SK-N-SH treated with all-trans-retinoic acid at 6 μM for 48 hours (cell line): ENCODE data around the gene ZNF80.
"Not testable (repeated sequence)": the region's sequence is repeated elsewhere in the genome, so short reads cannot be mapped to it uniquely, and the experiment has no call there.

Experiments used
- ATAC-seq: fragments of 200-7000 bp; cut with Tn5 transposase; 3 replicates; pipeline ENCODE4 v1.9.1; 2020; ENCODE audit warnings: mild to moderate bottlenecking, moderate library complexity
- ARNTL ChIP-seq: fragments of 450-650 bp; formaldehyde crosslinking; IDR thresholded peaks from 2 replicates; pipeline ENCODE4 v1.5.0; 2020; ENCODE audit warnings: low read depth, mild to moderate bottlenecking, moderate library complexity, borderline replicate concordance
- BACH2 ChIP-seq: fragments of 250-450 bp; sonication (Bioruptor Pico); IDR thresholded peaks from 2 replicates; pipeline ENCODE4 v1.9.0; 2021; ENCODE audit warnings: mild to moderate bottlenecking, borderline replicate concordance
- CSDC2 ChIP-seq: fragments of 250-450 bp; sonication (Bioruptor Pico); IDR thresholded peaks from 2 replicates; pipeline ENCODE4 v1.5.0; 2020; ENCODE audit warnings: mild to moderate bottlenecking, moderate library complexity
- ESRRG ChIP-seq: fragments of 250-450 bp; sonication (Bioruptor Pico); IDR thresholded peaks from 2 replicates; pipeline ENCODE4 v1.6.1; 2021; ENCODE audit warnings: mild to moderate bottlenecking
- ISL1 ChIP-seq: fragments of 250-450 bp; sonication (Bioruptor Pico); IDR thresholded peaks from 2 replicates; pipeline ENCODE4 v2.1.2; 2022; ENCODE audit warnings: mild to moderate bottlenecking, moderate library complexity
- OSR1 ChIP-seq: fragments of 250-450 bp; sonication (Bioruptor Pico); IDR thresholded peaks from 2 replicates; pipeline ENCODE4 v1.8.0; 2022; ENCODE audit warnings: moderate library complexity, mild to moderate bottlenecking, inconsistent platforms
- PATZ1 ChIP-seq: fragments of 250-450 bp; sonication (Bioruptor Pico); IDR thresholded peaks from 2 replicates; pipeline ENCODE4 v1.8.0; 2020; ENCODE audit warnings: mild to moderate bottlenecking, moderate library complexity, borderline replicate concordance
- POU6F1 ChIP-seq: fragments of 250-450 bp; sonication (Bioruptor Pico); IDR thresholded peaks from 2 replicates; pipeline ENCODE4 v1.8.0; 2021; ENCODE audit warnings: low read depth, mild to moderate bottlenecking, moderate library complexity, borderline replicate concordance
- PPARA ChIP-seq: fragments of 250-450 bp; sonication (Bioruptor Pico); IDR thresholded peaks from 2 replicates; pipeline ENCODE4 v1.5.0; 2020; ENCODE audit warnings: mild to moderate bottlenecking, borderline replicate concordance
- SNAI2 ChIP-seq: fragments of 250-450 bp; sonication (Bioruptor Pico); IDR thresholded peaks from 2 replicates; pipeline ENCODE4 v1.5.0; 2020; ENCODE audit warnings: mild to moderate bottlenecking, moderate library complexity
- TCF4 ChIP-seq: fragments of 250-450 bp; sonication (Bioruptor Pico); IDR thresholded peaks from 2 replicates; pipeline ENCODE4 v1.8.0; 2021; ENCODE audit warnings: mild to moderate bottlenecking, moderate library complexity, borderline replicate concordance
- TSHZ2 ChIP-seq: fragments of 250-450 bp; sonication (Bioruptor Pico); IDR thresholded peaks from 2 replicates; pipeline ENCODE4 v1.5.0; 2020; ENCODE audit warnings: mild to moderate bottlenecking, moderate library complexity
- ZC3H10 ChIP-seq: fragments of 250-450 bp; sonication (Bioruptor Pico); IDR thresholded peaks from 2 replicates; pipeline ENCODE4 v1.5.1; 2021; ENCODE audit warnings: mild to moderate bottlenecking, moderate library complexity
- ZFP3 ChIP-seq: fragments of 250-450 bp; sonication (Bioruptor Pico); IDR thresholded peaks from 2 replicates; pipeline ENCODE4 v1.5.0; 2020; ENCODE audit warnings: mild to moderate bottlenecking, moderate library complexity
- ZFP30 ChIP-seq: fragments of 450-650 bp; formaldehyde crosslinking; IDR thresholded peaks from 2 replicates; pipeline ENCODE4 v1.5.0; 2022; ENCODE audit warnings: mild to moderate bottlenecking, moderate library complexity
- ZNF565 ChIP-seq: fragments of 450-650 bp; formaldehyde crosslinking; conservative IDR thresholded peaks from 2 replicates; pipeline ENCODE4 v1.5.0; 2020; ENCODE audit warnings: low read depth, mild to moderate bottlenecking, moderate library complexity
- ZNF70 ChIP-seq: fragments of 450-650 bp; formaldehyde crosslinking; IDR thresholded peaks from 2 replicates; pipeline ENCODE4 v1.5.0; 2020; ENCODE audit warnings: mild to moderate bottlenecking, moderate library complexity
- ZNF8 ChIP-seq: fragments of 450-650 bp; formaldehyde crosslinking; IDR thresholded peaks from 2 replicates; pipeline ENCODE4 v1.5.0; 2020; ENCODE audit warnings: mild to moderate bottlenecking, moderate library complexity
- TF ChIP-seq, protein P1 (sequence below): fragments of 250-450 bp; sonication (Bioruptor Pico); IDR thresholded peaks from 2 replicates; pipeline ENCODE4 v1.5.1; 2020; ENCODE audit warnings: low read depth, mild to moderate bottlenecking, moderate library complexity
- TF ChIP-seq, protein P2 (sequence below): fragments of 250-450 bp; sonication (Bioruptor Pico); IDR thresholded peaks from 2 replicates; pipeline ENCODE4 v1.5.1; 2021; ENCODE audit warnings: mild to moderate bottlenecking, moderate library complexity

ZNF80 gene

DNA sequence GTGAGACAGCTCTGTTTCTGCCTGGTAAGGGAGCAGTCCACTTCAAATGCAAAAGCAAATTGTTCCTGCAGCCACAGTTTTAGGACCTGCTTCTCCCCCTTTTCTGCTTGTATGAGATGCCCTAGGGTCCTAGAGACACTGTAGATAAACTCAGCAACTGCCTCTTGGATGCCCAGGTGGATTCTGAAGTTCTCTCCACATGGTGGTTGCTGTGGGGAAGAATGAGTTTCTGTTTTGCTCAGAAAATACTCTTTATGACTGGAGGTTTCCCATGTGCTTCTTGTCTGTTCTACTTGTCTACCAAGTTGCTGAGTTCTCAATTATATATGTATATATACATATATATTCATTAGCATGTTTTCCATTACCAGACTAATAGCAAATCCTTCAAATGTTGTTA, 5.6 kb upstream of the ZNF80 start:
- no peak for ATAC-seq
- no peak for TF ChIP-seq ZNF70 (CRISPR knock-in tag)
- no peak for TF ChIP-seq TSHZ2 (CRISPR knock-in tag)
- no peak for TF ChIP-seq ISL1 (CRISPR knock-in tag)
- TF ChIP-seq ZC3H10 (CRISPR knock-in tag), result no peak
- no peak for TF ChIP-seq SNAI2 (CRISPR knock-in tag)
- TF ChIP-seq, protein P1, sequence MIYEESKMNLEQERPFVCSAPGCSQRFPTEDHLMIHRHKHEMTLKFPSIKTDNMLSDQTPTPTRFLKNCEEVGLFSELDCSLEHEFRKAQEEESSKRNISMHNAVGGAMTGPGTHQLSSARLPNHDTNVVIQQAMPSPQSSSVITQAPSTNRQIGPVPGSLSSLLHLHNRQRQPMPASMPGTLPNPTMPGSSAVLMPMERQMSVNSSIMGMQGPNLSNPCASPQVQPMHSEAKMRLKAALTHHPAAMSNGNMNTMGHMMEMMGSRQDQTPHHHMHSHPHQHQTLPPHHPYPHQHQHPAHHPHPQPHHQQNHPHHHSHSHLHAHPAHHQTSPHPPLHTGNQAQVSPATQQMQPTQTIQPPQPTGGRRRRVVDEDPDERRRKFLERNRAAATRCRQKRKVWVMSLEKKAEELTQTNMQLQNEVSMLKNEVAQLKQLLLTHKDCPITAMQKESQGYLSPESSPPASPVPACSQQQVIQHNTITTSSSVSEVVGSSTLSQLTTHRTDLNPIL (CRISPR knock-in tag), result no peak
- no peak for TF ChIP-seq CSDC2
- TF ChIP-seq, protein P2, sequence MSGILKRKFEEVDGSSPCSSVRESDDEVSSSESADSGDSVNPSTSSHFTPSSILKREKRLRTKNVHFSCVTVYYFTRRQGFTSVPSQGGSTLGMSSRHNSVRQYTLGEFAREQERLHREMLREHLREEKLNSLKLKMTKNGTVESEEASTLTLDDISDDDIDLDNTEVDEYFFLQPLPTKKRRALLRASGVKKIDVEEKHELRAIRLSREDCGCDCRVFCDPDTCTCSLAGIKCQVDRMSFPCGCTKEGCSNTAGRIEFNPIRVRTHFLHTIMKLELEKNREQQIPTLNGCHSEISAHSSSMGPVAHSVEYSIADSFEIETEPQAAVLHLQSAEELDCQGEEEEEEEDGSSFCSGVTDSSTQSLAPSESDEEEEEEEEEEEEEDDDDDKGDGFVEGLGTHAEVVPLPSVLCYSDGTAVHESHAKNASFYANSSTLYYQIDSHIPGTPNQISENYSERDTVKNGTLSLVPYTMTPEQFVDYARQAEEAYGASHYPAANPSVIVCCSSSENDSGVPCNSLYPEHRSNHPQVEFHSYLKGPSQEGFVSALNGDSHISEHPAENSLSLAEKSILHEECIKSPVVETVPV (CRISPR knock-in tag), result no peak
- TF ChIP-seq PPARA (CRISPR knock-in tag), result no peak
- TF ChIP-seq ARNTL (CRISPR knock-in tag), result no peak
- no peak for TF ChIP-seq ZFP30
- no peak for TF ChIP-seq ZNF8 (CRISPR knock-in tag)
- no peak for TF ChIP-seq PATZ1
- no peak for TF ChIP-seq ESRRG (CRISPR knock-in tag)
- TF ChIP-seq ZNF565 (CRISPR knock-in tag), result no peak

DNA sequence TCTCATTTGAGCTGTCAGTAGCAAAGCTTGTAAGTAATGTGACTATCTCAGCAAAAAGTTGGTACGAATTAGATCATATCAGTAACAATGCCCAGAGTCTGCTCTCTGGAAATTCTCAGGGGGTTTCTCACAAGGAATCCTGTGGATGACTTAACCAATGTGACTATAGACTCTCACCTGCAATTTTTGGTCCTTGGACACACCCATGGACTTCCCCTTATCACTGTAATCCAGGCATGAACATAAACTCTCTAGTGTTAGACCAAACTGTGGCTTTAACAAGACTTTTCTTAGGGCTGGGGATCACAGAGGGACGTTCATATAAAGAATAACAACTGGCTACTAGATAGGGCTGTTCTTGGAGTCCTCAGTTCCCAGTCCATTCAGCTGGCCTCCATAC, 3.9 kb upstream of the ZNF80 start:
- TF ChIP-seq, protein P2 (CRISPR knock-in tag), result no peak
- TF ChIP-seq POU6F1 (CRISPR knock-in tag) (no peak), ZNF565 (CRISPR knock-in tag) (no peak), PATZ1 (no peak), PPARA (CRISPR knock-in tag) (no peak), TCF4 (CRISPR knock-in tag) (no peak), TSHZ2 (CRISPR knock-in tag) (no peak), ZNF70 (CRISPR knock-in tag) (no peak), CSDC2 (no peak), ZFP3 (CRISPR knock-in tag) (no peak), ISL1 (CRISPR knock-in tag) (no peak), OSR1 (CRISPR knock-in tag) (no peak), BACH2 (no peak)
- ATAC-seq, result no peak

DNA sequence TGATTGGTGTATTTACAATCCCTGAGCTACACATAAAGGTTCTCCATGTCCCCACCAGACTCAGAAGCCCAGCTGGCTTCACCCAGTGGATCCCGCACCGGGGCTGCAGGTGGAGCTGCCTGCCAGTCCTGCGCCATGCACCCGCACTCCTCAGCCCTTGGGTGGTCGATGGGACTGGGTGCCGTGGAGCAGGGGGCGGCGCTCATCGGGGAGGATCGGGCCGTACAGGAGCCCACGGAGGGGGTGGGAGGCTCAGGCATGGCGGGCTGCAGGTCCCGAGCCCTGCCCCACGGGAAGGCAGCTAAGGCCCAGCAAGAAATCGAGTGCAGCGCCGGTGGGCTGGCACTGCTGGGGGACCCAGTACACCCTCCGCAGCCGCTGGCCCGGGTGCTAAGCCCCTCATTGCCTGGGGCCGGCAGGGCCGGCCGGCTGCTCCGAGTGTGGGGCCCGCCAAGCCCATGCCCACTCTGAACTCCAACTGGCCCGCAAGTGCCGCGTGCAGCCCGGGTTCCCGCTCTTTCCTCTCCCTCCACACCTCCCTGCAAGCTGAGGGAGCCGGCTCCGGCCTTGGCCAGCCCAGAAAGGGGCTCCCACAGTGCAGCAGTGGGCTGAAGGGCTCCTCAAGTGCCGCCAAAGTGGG, 888 bp upstream of the ZNF80 start:
- not testable (repeated sequence) for ATAC-seq
